HG03558 (cell line): ENCODE data around the gene DNAI2.

Experiments
- ATAC-seq: cut with Tn5 transposase; IDR thresholded peaks from one replicate; pipeline ENCODE4 v1.9.1; 2021; ENCODE audit warnings: moderate number of reproducible peaks; ENCODE audit not compliant: unreplicated experiment; ENCODE audit errors: extremely low read depth

The DNAI2 gene

DNA sequence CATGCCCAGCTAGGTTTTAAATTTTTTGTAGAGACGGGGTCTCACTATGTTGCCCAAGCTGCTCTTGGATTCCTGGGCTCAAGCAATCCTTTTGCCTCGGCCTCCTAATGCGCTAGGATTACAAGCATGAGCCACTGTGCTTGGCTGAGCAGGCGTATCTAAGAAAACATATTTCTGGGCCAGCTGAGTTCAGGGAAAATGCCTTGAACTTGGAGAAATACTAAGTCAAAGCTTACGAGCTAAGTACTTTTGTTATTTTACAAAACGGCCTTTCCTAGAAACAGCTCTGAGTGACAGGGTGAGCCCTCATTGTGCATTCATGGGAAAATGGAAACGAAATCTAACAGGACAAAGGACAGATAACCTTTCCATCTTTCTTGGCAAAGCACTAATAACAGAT lies 24.7 kb downstream of the DNAI2 start:
- no peak for ATAC-seq

- no peak for ATAC-seq
Measured at GRCh38 chr17:74299226-74300009, 25.4 kb downstream of the DNAI2 start.

- ATAC-seq: no peak
Measured at GRCh38 chr17:74303305-74303704, 29.3 kb downstream of the DNAI2 start.

DNA sequence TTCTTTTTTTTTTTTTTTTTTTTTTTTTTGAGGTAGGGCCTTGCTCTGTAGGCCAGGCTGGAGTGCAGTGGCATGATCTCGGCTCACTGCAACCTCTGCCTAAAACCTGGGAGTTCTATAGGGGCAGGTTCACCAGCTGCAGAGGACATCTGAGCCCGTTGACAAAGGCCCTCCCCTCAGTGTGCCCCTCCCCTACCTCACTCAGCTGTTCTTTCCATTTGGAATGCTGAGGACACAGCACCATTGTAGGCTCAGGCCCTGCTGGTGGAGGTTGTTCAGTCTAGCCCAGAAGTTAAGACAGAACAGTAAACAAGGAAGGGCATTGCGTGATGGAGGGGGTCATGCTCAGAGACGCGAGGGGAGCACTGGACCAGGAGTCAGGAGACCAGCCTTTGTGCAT lies 30.1 kb downstream of the DNAI2 start:
- no peak for ATAC-seq

- ATAC-seq: no peak
Measured at GRCh38 chr17:74305865-74306654, 32.0 kb downstream of the DNAI2 start.

DNA sequence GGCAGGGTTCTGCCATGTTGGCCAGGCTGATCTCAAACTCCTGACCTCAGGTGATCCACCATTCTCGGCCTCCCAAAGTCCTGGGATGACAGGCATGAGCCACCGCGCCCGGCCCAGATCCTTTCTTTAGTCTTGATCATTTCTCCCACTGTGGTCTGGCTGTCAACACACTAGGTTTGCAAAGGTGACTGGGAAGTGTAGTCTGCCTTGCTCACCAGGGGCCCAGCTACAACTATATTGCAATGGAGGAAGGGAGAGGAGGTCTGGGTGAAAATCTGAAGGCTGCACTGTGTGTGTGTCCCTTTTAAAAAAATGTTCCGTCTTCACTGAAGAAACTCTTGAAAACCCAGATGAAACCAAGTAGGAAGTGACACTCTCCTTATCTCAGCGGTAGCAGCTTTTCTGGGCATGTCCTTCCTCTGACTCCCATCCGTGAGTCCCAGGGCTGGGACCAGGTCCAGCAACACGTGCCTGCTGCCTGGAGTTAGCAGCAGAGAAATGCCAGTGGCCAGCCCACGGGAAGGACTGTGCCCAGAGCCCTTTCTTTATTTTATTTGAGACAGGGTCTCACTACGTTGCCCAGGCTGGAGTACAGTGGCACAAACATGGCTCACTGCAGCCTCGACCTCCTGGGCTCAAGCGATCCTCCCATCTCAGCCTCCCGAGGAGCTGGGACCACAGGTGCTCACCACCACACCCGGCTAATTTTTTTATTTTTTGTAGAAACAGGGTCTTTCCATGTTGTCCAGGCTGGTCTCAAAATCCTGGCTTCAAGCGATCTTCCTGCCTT lies 34.1 kb downstream of the DNAI2 start:
- ATAC-seq: no peak

GRCh38 chr17:74309902-74310301 lies 35.9 kb downstream of the DNAI2 start:
- ATAC-seq: no peak

- ATAC-seq: no peak
Measured at GRCh38 chr17:74314877-74315276, 40.8 kb downstream of the DNAI2 start.

DNA sequence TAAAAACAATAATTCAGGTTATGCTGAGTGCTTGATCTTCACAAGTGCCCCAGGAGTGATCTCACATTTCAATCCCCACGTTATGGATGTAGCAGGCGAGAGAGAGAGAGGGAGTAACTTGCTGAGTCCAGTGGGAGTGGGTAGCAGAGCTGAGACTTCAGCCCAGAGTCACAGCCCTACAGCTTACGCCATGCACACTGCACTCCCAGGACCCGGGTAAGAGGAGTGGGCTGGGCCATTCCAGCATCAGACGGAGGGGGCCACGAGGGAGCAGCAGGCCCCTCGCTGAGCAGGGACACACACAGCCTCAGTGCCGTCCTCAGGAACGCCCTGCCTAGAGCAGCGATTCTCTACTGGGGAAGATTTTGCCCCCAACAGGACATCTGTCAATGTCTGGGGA lies 42.2 kb downstream of the DNAI2 start:
- ATAC-seq: no peak

- ATAC-seq: no peak
Measured at GRCh38 chr17:74317071-74317470, 43.0 kb downstream of the DNAI2 start.

GRCh38 chr17:74318391-74318790 lies 44.4 kb downstream of the DNAI2 start:
- ATAC-seq: no peak

GRCh38 chr17:74324521-74324920 lies 50.5 kb downstream of the DNAI2 start:
- ATAC-seq: no peak

DNA sequence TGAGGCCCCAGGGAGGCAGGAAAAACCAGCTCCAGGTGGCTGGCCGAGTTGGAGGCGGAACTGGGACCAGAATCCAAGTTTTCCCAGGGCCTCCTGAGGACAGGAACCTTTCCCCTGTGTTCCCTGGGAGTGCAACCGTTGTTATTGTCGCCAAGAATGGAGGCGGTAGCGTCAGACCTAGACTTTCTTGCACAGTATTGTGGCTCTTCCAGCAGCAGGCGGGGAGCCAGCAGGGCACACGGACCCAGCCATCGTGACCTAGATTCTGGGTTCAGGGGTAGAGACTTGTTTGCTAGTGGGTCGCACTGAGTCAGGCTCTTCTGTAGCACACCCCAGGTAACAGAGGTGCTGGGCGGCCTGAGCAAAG lies 51.3 kb downstream of the DNAI2 start:
- no peak for ATAC-seq

- no peak for ATAC-seq
Measured at GRCh38 chr17:74325743-74326379, 51.8 kb downstream of the DNAI2 start, which contains the start of gene KIF19. KIF19 (plus strand) TSS chr17:74326226; CDS start chr17:74326350, 124 bp downstream.

DNA sequence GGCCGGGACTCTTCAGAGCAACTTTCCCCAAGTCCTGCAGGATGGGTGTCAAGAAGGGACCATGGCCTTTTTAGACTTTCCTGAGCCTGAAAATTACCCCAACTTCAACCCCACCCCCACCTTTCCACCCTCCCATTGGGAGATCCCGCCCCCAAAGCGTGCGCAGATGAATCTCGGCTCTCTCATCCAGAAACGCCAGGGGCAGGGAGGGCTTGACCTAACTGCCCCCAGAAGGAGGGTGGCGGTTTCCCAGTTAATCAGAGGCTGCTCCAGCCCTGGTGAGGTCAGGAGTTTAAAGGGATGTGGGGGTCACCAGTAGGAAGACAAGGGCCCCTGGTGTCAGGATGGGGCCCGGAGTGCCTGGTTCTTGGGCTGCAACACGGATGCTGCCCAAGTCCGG lies 52.5 kb downstream of the DNAI2 start:
- no peak for ATAC-seq

- no peak for ATAC-seq
Measured at GRCh38 chr17:74328487-74328886, 54.5 kb downstream of the DNAI2 start.

GRCh38 chr17:74329378-74329777 lies 55.3 kb downstream of the DNAI2 start:
- ATAC-seq: no peak

- no peak for ATAC-seq
Measured at GRCh38 chr17:74330446-74330845, 56.4 kb downstream of the DNAI2 start.

DNA sequence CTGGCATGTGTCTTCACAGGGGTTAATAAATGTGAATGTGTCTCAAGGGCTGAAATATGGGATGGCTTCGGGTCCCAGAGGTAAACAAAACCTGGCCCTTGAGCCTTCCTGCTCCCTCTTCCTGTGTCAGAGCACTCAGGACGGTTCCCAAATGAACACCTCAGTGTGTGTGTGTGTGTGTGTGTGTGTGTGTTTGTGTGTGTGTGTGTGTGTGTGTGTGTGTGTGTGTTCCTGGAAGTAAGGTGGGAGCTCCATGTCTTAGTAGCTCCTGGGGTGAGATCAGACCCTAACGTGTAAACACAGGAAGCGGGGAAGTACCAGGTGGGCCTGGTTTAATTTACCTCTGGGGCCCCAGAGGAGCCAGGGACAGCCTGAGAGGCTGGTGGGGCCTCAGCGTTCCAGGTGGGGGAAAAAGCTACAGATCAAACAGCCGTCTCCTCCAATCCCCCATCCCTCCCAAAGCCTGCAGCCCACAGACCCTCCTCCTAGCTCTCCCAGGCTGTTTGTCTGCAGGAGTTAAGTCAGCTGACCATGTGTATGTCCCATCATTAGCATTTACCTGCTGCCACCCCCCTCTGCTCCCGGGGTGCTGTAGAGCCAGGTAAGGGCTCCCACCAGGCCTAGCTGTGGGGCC lies 58.1 kb downstream of the DNAI2 start:
- no peak for ATAC-seq

GRCh38 chr17:74332763-74333283 lies 58.8 kb downstream of the DNAI2 start:
- ATAC-seq: no peak
